GM21723 (cell line): ENCODE measurements around the gene ARHGEF12.

Experiments
- ATAC-seq: cut with Tn5 transposase; IDR thresholded peaks from one replicate; pipeline ENCODE4 v1.9.1; 2021; ENCODE audit warnings: mild to moderate bottlenecking, moderate library complexity; ENCODE audit not compliant: unreplicated experiment

Gene ARHGEF12

DNA sequence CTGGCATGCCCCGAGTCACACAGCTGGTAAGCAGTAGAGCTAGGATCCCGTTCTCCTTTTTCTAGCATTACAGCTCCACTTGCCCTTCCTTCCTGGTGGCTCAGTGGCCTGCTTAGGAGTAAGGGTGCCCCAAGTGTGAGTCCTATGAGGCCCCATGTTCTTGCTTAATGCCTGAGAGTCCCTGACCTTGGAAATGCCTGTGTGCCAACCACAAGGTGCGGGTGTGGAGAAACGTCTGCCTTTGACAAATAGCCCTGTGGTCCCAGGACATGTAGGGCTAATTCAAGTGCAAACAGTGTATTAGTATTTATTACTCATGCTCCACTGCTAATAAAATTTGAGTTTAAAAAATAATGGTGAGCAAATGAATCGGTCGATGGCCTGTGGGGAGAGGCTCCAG lies 193.7 kb downstream of the ARHGEF12 start:
- ATAC-seq = no peak

DNA sequence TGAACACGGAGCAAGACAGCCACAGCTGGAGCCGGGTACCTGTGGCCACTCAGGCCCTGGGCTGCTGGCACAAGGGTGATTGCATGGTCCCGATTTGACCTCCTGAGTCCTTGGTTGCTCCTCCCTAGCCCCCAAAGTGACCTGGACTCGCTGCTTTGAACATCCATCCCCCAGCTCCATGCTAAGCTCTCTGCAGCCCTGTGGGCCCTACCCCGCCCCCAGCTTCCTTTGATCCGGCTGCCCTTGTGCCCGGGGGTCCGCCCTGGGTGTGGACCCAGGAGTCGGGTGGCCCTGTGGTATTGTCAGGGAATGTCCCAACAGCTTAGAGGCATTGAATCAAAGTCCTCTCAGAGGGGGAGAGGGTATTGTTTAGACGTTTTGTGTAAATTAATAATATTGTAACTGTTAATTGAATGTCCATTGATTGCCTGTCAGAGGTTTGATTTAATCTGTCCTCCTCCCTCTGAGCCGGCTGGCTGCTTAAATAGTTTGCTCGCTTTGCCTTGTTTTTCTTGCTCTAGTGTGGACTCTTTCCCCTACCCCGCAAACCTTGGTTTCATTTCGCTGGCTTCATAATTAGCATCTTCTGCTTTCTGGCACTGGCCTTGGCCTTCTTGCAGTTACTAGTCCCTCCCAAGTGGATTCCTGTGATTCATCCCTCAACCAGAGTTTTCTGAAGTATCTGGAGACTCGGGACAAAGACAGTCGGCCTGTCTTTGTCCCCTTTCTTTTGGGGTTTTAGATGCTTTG lies 196.0 kb downstream of the ARHGEF12 start:
- ATAC-seq = no peak

DNA sequence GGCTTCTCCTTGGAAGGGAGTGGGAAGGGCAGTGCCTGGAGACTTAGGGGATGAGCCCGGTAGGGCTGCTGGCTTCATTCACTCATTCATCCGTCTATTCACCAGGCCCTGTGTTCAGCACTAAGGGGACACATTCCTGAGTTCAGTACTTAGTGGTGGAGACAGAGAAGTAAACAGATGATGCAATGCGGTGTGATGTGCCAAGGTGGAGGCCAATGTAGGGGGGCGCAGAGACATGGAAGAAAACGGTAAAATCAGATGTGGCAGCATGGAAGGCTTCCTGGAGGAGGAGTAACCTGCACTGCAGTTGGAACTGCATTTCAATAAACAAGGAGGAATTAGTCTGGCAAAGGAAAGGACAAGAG lies 196.6 kb downstream of the ARHGEF12 start:
- ATAC-seq = no peak

DNA sequence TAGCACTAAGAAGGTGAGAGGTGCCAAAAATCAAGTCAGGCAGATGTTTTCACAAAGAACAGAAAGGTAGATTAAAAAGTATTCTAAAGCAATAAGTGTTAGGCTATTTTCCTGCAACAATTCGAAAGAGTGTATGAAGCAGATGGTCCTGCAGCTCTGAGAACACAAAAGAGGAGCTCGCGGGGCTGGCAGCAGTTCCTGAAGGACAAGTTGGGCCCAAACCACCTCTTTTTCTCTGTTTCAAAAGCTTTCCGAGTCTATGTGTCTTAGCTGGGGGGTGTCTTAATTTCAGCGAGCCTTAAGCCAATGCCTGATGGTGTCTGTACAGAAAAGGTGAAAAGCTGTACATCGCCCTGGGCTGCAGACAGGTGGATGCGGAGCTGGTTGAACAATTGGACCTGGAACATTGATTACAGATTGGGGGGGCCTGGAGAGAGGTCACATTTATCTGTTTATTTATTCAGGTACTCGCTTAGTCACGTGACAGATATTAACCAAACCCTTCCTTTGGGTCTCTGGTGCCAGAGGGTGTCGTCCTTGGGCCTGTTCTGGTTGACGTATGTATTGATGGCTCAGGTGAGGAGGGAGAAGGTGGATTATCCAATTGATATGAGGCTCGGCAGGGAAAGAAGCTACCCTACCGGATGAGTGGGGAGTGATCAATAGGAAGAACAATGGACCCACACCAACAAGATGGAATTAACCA lies 200.0 kb downstream of the ARHGEF12 start:
- ATAC-seq = no peak

DNA sequence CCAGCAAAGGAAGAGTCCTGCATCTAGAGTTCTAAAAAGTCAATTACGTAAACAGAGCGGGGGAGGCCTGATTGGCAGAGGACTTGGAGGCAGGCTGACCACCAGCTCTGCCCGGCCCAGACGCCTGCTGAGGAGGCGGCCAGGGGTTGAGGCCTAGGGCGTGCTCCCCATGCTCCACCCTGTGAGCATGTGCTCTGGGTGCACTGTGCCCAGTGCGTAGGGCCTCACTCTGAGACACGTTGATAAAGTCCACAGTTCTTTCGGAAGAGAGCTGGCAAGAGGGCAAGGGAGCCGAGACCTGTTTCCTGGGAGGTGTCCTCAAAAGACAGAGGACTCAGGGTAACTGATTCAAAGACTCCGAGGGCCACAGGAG lies 200.6 kb downstream of the ARHGEF12 start:
- ATAC-seq = no peak

DNA sequence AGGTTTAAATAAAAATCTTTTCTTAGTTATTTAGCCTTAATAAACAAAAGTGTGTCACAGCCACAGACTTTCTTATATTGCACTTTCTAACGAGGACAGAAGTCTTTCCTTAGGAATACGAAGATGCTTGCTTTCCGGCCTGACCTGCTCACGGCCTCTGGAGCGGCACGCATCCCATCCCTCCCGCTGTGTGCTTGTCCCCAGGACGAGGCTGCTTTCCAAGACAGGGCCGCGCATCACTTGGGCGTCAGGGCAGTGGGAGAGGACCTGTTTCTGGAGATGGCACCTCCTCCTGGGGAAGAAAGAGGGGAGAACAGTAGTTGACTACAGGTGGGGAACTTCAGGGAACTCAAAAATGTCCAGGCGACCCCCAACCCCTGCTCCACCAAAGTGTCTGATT lies 201.8 kb downstream of the ARHGEF12 start:
- ATAC-seq = no peak

DNA sequence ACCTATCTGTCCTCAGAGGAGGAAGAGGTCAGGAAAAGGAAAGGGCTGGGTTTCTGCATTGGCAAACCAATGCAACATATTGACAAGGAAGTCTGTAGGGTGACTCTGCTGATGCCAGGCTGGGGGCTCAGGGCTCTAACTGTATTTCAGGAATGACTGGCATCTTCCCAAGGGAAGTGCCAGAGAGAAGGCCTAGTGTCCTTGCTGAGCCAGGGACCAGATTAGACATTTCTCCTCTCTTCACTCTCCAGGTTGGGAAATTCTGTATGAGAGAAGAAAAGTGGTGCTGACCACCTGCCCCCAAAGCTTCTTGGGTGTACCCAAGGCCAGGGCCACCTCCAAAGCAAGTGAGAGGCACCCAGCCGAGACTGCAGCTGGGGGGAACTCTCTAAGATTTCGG lies 202.5 kb downstream of the ARHGEF12 start:
- no peak for ATAC-seq
